Measurements from ENCODE around the gene ITGA11. TPM values are rescaled to one million over a fixed set of nuclear protein-coding genes. Genes with fewer than 3 reads are reported as not detected.

The ITGA11 gene
- total and polyA plus RNA-seq, 2 of the 13 experiments (the other 11 are each of a cell fraction or from before 2014, with no cell fraction given), result not detected

DNA sequence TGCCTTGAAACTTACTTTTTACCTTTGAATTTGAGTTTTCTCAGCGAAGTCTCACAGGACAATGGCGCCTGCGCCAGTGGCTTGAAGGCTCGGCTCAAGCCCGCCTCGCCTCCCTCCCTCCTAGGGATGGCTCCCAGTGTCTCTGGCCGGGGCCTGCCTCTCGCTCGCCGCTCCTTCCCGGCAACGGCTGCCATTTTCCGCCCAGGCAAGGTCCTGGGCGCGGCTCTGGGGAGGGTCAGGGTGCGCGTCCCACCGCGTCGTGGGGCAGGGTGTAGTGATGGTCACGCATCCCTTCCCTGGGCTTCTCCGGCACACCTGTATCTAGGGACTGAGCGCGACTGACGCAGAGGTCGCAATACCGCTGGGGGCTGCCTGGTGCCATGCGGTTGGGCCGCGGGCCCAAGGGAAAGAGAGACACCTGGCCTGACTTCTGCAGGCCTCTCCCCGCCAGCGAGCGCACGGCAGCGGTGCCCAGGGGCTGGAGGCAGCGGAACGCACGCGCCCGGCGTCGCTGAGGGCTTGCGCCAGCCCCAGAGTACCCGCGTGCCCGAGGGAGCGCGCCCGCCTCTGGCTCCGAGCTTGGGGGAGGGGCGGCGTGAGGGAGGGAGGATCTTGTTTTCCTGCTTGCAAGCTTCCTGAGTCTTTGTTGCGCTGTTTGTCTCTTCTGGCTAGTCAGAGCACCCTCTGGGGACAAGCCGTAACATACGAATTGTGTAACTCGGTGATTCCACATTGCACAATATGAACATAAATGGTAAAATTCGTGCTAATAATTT is 175.1 kb downstream of the ITGA11 start (continued):
- TF ChIP-seq POLR2G (IDR thresholded peaks at IDR 0.05; ENCODE audit: low read depth, low read length), result no peak
- peak; percentile 85 for TF ChIP-seq CEBPG (CRISPR knock-in tag; IDR thresholded peaks at IDR 0.05)
- peak; percentile 38; the same call in 1 of the 2 replicates for TF ChIP-seq ETV5 (CRISPR knock-in tag; IDR thresholded peaks at IDR 0.05; ENCODE audit: borderline replicate concordance)
- TF ChIP-seq ERF (CRISPR knock-in tag; IDR thresholded peaks at IDR 0.05), result 0 out of 2 replicates have a peak, but pooled peaks have one; percentile 46
- no peak for TF ChIP-seq ZSCAN25 (CRISPR knock-in tag; IDR thresholded peaks at IDR 0.05)
- TF ChIP-seq, protein P1, sequence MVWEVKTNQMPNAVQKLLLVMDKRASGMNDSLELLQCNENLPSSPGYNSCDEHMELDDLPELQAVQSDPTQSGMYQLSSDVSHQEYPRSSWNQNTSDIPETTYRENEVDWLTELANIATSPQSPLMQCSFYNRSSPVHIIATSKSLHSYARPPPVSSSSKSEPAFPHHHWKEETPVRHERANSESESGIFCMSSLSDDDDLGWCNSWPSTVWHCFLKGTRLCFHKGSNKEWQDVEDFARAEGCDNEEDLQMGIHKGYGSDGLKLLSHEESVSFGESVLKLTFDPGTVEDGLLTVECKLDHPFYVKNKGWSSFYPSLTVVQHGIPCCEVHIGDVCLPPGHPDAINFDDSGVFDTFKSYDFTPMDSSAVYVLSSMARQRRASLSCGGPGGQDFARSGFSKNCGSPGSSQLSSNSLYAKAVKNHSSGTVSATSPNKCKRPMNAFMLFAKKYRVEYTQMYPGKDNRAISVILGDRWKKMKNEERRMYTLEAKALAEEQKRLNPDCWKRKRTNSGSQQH (CRISPR knock-in tag; IDR thresholded peaks at IDR 0.05; ENCODE audit: low read depth), result 0 out of 2 replicates have a peak, but pooled peaks have one; percentile 30
- no peak for TF ChIP-seq NR2F6 (IDR thresholded peaks at IDR 0.05)
- 0 out of 2 replicates have a peak, but pooled peaks have one; percentile 5 for TF ChIP-seq NR2F6 (CRISPR knock-in tag; IDR thresholded peaks at IDR 0.05)
- 0 out of 2 replicates have a peak, but pooled peaks have one; percentile 31 for TF ChIP-seq ZNF350 (CRISPR knock-in tag; IDR thresholded peaks at IDR 0.05; ENCODE audit: borderline replicate concordance, low read depth)
- TF ChIP-seq, protein P2, sequence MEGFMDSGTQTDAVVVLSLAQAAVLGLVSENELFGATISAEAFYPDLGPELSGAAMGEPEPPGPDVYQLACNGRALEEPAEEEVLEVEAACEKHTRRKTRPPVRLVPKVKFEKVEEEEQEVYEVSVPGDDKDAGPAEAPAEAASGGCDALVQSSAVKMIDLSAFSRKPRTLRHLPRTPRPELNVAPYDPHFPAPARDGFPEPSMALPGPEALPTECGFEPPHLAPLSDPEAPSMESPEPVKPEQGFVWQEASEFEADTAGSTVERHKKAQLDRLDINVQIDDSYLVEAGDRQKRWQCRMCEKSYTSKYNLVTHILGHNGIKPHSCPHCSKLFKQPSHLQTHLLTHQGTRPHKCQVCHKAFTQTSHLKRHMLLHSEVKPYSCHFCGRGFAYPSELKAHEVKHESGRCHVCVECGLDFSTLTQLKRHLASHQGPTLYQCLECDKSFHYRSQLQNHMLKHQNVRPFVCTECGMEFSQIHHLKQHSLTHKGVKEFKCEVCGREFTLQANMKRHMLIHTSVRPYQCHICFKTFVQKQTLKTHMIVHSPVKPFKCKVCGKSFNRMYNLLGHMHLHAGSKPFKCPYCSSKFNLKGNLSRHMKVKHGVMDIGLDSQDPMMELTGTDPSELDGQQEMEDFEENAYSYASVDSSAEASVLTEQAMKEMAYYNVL (CRISPR knock-in tag; IDR thresholded peaks at IDR 0.05; ENCODE audit: borderline replicate concordance), result peak; percentile 44; the same call in 1 of the 2 replicates
- TF ChIP-seq, protein P3, sequence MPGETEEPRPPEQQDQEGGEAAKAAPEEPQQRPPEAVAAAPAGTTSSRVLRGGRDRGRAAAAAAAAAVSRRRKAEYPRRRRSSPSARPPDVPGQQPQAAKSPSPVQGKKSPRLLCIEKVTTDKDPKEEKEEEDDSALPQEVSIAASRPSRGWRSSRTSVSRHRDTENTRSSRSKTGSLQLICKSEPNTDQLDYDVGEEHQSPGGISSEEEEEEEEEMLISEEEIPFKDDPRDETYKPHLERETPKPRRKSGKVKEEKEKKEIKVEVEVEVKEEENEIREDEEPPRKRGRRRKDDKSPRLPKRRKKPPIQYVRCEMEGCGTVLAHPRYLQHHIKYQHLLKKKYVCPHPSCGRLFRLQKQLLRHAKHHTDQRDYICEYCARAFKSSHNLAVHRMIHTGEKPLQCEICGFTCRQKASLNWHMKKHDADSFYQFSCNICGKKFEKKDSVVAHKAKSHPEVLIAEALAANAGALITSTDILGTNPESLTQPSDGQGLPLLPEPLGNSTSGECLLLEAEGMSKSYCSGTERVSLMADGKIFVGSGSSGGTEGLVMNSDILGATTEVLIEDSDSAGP (CRISPR knock-in tag; IDR thresholded peaks at IDR 0.05; ENCODE audit: borderline replicate concordance), result peak; percentile 75
- 0 out of 2 replicates have a peak, but pooled peaks have one; percentile 34 for TF ChIP-seq ZNF264 (CRISPR knock-in tag; IDR thresholded peaks at IDR 0.05)
- TF ChIP-seq MYNN (CRISPR knock-in tag; IDR thresholded peaks at IDR 0.05; ENCODE audit: low read depth), result no peak
- TF ChIP-seq, protein P4, sequence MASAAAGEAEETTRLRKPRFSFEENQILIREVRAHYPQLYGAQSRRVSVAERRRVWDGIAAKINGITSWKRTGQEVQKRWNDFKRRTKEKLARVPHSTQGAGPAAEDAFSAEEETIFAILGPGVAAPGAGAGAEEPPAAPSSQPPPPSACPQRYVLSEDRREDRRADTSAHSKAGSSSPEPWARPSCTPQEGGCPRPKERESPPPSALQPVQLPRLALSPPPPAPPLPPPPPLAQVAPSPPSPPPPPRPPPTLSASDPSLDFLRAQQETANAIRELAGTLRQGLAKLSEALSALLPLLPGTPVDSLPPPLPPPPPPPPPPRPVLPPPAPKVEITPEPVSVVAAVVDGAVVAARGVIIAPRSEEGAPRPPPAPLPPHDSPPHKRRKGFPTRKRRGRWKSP (CRISPR knock-in tag; IDR thresholded peaks at IDR 0.05), result peak; percentile 80
